Activated CD4-positive, alpha-beta T cell treated with anti-CD3 and anti-CD28 coated beads for 36 hours (primary cell): ENCODE measurements around the gene ZDBF2. TPM values are rescaled to one million over a fixed set of nuclear protein-coding genes. Genes with fewer than 3 reads are reported as not detected.
"Not testable (repeated sequence)": the region's sequence is repeated elsewhere in the genome, so short reads cannot be mapped to it uniquely, and the experiment has no call there.

Experiments
- ATAC-seq: fragments of 200-7000 bp; cut with Tn5 transposase; one replicate; pipeline ENCODE4 v1.10.0; 2021; ENCODE audit warnings: mild to moderate bottlenecking, moderate library complexity
- CTCF ChIA-PET: fragments of 350-600 bp; sonication (Branson Sonifier 250); formaldehyde crosslinking; loops from one replicate; lab custom pipeline; 2021; ENCODE audit warnings: antibody characterized with exemption; lab: Charles Lee
- POLR2A ChIA-PET: fragments of 350-600 bp; sonication (Branson Sonifier 250); formaldehyde crosslinking; loops from one replicate; lab custom pipeline; 2021; ENCODE audit warnings: antibody characterized with exemption, inconsistent platforms; lab: Charles Lee
- DNase-seq: peaks from one replicate; pipeline ENCODE4 v3.0.0-alpha.2; 2020
- H3K27ac Mint-ChIP-seq: one replicate; pipeline ENCODE4 v1.8.0; 2021; ENCODE audit warnings: mixed read lengths
- H3K27me3 Mint-ChIP-seq: one replicate; pipeline ENCODE4 v1.8.0; 2021; ENCODE audit warnings: mixed read lengths
- H3K36me3 Mint-ChIP-seq: one replicate; pipeline ENCODE4 v1.8.0; 2021; ENCODE audit warnings: low read depth, mixed read lengths
- H3K4me1 Mint-ChIP-seq: one replicate; pipeline ENCODE4 v1.8.0; 2021; ENCODE audit warnings: mixed read lengths
- H3K4me3 Mint-ChIP-seq: one replicate; pipeline ENCODE4 v1.8.0; 2021; ENCODE audit warnings: mild to moderate bottlenecking, moderate library complexity, mixed read lengths
- H3K9me3 Mint-ChIP-seq: one replicate; pipeline ENCODE4 v1.8.0; 2021; ENCODE audit warnings: low read depth, mixed read lengths
- intact Hi-C, 2 experiments: fragments of 100-400 bp; cut with DNase I in 1 of 2; cut with micrococcal nuclease in 1 of 2; formaldehyde crosslinking; loops; one replicate each; pipeline versions ENCODE4 v1.14.2 to v1.15.1; 2022 to 2024; cut with DNase I, micrococcal nuclease
- total RNA-seq, 2 experiments: library from RNA; stranded (reverse); gene quantifications; one replicate each; pipeline ENCODE4 v1.2.3, GENCODE V29; 2021

ZDBF2 gene
- 10 to 100 TPM; 11.7 to 13.4 TPM for total RNA-seq

- POLR2A ChIA-PET: interaction anchor here (0.6 kb wide), 2 partner anchors 13 to 885 kb away, joined by 3 to 5 read pairs; no protein-coding TSS in a partner anchor
- Mint-ChIP-seq H3K36me3 (no peaks in the 10 kb centered on the region), H3K27ac (peak within 1 kb of the TSS; percentile 90), H3K4me1 (peaks cover 16% of the 10 kb centered on the region), H3K4me3 (peak within 1 kb of the TSS; percentile 84), H3K27me3 (peaks cover 43% of the 10 kb centered on the region), H3K9me3 (no peaks in the 10 kb centered on the region)
- intact Hi-C loops: loop anchor here (1.0 to 5.0 kb wide), 6 partner anchors 24 to 493 kb away; partner anchors contain the start of genes ADAM23 (in 1 of the 2), EEF1B2 (in 1 of the 2), FASTKD2 (in 1 of the 2) and MDH1B (in 1 of the 2)
- ATAC-seq (peak; percentile 81), DNase-seq (peak; percentile 73)
- CTCF ChIA-PET: interaction anchor here (0.5 to 1.1 kb wide), 3 partner anchors 10 to 80 kb away, joined by 3 to 5 read pairs (median 3); no protein-coding TSS in a partner anchor
Measured at GRCh38 chr2:206274434-206275311, at the start of gene ZDBF2. Gene ZDBF2 (plus strand): TSS chr2:206274663. CDS start chr2:206281850, 7,187 bp downstream.

DNA sequence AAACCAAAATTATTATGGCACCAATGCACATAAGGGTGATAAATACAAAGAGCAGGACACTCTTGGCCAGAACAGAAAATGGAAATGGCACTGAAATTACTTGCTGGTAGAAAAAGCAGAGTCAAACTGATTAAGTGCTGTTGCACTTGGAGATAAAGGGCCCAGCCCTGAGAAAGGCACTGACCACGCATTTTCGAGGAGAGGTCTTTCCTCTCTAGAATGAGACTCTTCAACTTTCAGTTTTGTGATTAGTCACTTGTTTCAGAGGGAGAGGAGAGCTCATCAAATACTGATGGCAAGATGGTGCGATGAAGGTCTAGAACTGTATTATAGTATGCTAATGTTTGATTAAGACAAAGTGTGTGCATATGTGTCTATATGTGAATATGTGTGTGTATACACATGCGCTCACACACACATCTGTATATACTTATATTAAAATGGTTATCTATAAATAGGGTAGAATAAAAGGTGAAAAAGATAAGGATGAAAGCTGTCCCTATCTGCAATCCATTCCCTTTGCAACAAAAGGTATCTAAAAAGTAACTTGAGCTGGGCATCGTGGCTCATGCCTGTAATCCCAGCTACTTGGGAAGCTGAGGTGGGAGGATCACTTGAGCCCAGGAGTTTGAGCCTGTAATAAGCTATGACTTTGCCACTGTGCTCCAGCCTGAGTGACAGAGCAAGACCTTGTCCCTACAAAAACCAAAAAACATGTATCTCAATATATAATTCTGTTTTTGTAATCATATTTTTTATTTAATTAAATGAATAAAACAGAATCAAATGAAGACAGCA is 48.8 kb upstream of the ZDBF2 start:
- H3K4me1 Mint-ChIP-seq: peaks cover 3% of the 10 kb centered on the region
- H3K4me3 Mint-ChIP-seq: no peak overlapping the region
- peak; percentile 53 for ATAC-seq
- H3K9me3 Mint-ChIP-seq: peaks cover 6% of the 10 kb centered on the region
- ChIA-PET POLR2A (no interaction called here), CTCF (interaction anchor here (0.8 kb wide), 1 partner anchor 21 kb away, joined by 4 read pairs; no protein-coding TSS in a partner anchor)
- peak; percentile 24 for DNase-seq
- intact Hi-C loops: no loop called here
- H3K27ac Mint-ChIP-seq: no peak overlapping the region
- no peaks in the 10 kb centered on the region for H3K36me3 Mint-ChIP-seq
- peaks cover 8% of the 10 kb centered on the region for H3K27me3 Mint-ChIP-seq

DNA sequence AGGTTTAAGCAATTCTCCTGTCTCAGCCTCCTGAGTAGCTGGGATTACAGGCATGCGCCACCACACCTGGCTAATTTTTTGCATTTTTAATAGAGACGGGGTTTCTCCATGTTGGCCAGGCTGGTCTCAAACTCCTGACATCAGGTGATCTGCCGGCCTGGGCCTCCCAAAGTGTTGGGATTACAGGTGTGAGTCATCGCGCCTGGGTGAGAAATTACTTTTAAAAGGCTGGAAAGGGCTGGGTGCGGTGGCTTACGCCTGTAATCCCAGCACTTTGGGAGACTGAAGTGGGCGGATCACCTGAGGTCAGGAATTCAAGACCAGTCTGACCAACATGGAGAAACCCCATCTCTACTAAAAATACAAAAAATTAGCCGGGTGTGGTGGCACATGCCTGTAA is 45.8 kb upstream of the ZDBF2 start:
- H3K27me3 Mint-ChIP-seq, H3K36me3 Mint-ChIP-seq, H3K4me3 Mint-ChIP-seq, H3K27ac Mint-ChIP-seq, CTCF ChIA-PET, H3K4me1 Mint-ChIP-seq, intact Hi-C loops, POLR2A ChIA-PET, H3K9me3 Mint-ChIP-seq, ATAC-seq, DNase-seq: not testable (repeated sequence)

DNA sequence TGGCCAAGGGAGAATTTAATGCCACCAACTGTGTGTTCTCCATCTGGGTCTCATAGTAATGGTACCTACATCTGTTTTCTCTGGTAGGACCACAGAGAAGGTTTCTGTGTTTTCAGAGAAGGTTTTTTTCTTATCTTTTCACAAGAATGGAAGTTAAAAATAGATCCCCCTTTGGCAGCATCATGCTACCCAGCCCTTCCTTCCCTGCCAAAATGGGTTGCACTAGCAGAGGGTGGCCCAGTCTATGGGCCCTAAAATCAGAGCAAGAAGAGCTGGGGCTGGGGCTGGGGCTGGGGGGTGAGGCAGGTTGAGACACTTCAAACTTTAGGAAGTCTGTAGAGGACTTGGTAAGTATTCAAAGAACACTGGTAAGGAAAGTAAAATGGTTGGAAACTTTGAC is 44.8 kb upstream of the ZDBF2 start:
- ATAC-seq: no peak
- no peak overlapping the region for H3K4me3 Mint-ChIP-seq
- DNase-seq: no peak
- ChIA-PET CTCF (no interaction called here), POLR2A (no interaction called here)
- H3K27me3 Mint-ChIP-seq: peaks cover 2% of the 10 kb centered on the region
- H3K4me1 Mint-ChIP-seq: peaks cover 9% of the 10 kb centered on the region
- no peak overlapping the region for H3K27ac Mint-ChIP-seq
- H3K36me3 Mint-ChIP-seq: no peaks in the 10 kb centered on the region
- intact Hi-C loops: no loop called here
- H3K9me3 Mint-ChIP-seq: no peaks in the 10 kb centered on the region

- Mint-ChIP-seq H3K9me3 (no peaks in the 10 kb centered on the region), H3K27me3 (peaks cover 2% of the 10 kb centered on the region), H3K36me3 (no peaks in the 10 kb centered on the region), H3K4me1 (peaks cover 9% of the 10 kb centered on the region), H3K27ac (no peak overlapping the region), H3K4me3 (no peak overlapping the region)
- ChIA-PET POLR2A (no interaction called here), CTCF (no interaction called here)
- ATAC-seq: no peak
- intact Hi-C loops: no loop called here
- DNase-seq: no peak
Measured at GRCh38 chr2:206230060-206230762, 44.3 kb upstream of the ZDBF2 start.

GRCh38 chr2:206231669-206232286 is 42.7 kb upstream of the ZDBF2 start:
- intact Hi-C loops: no loop called here
- Mint-ChIP-seq H3K27ac (no peak overlapping the region), H3K9me3 (no peaks in the 10 kb centered on the region), H3K27me3 (peaks cover 2% of the 10 kb centered on the region), H3K4me1 (peaks cover 6% of the 10 kb centered on the region), H3K4me3 (no peak overlapping the region), H3K36me3 (no peaks in the 10 kb centered on the region)
- POLR2A ChIA-PET: no interaction called here
- CTCF ChIA-PET: interaction anchor here (0.6 kb wide), 1 partner anchor 366 kb away, joined by 4 read pairs; no protein-coding TSS in a partner anchor
- DNase-seq: no peak
- no peak for ATAC-seq

- intact Hi-C loops: no loop called here
- DNase-seq (peak; percentile 28), ATAC-seq (no peak)
- Mint-ChIP-seq H3K36me3 (no peaks in the 10 kb centered on the region), H3K27me3 (peaks cover 2% of the 10 kb centered on the region), H3K9me3 (no peaks in the 10 kb centered on the region), H3K27ac (no peak overlapping the region), H3K4me3 (no peak overlapping the region), H3K4me1 (peaks cover 6% of the 10 kb centered on the region)
- CTCF ChIA-PET: interaction anchor here (0.7 kb wide), 2 partner anchors 9 to 554 kb away, joined by 3 to 6 read pairs; no protein-coding TSS in a partner anchor
- POLR2A ChIA-PET: no interaction called here
Measured at GRCh38 chr2:206232287-206233035, 42.0 kb upstream of the ZDBF2 start.

- no peaks in the 10 kb centered on the region for H3K36me3 Mint-ChIP-seq
- ATAC-seq: no peak
- intact Hi-C loops: no loop called here
- no peak overlapping the region for H3K27ac Mint-ChIP-seq
- POLR2A ChIA-PET: no interaction called here
- H3K4me1 Mint-ChIP-seq: no peaks in the 10 kb centered on the region
- no peak for DNase-seq
- no peaks in the 10 kb centered on the region for H3K9me3 Mint-ChIP-seq
- no peak overlapping the region for H3K4me3 Mint-ChIP-seq
- H3K27me3 Mint-ChIP-seq: no peaks in the 10 kb centered on the region
- CTCF ChIA-PET: no interaction called here
Measured at GRCh38 chr2:206239157-206239556, 35.3 kb upstream of the ZDBF2 start.

GRCh38 chr2:206240327-206240726 is 34.1 kb upstream of the ZDBF2 start:
- Mint-ChIP-seq H3K4me1 (no peaks in the 10 kb centered on the region), H3K27me3 (no peaks in the 10 kb centered on the region), H3K4me3 (no peak overlapping the region), H3K27ac (no peak overlapping the region), H3K9me3 (no peaks in the 10 kb centered on the region), H3K36me3 (no peaks in the 10 kb centered on the region)
- ATAC-seq (no peak), DNase-seq (no peak)
- ChIA-PET POLR2A (no interaction called here), CTCF (interaction anchor here (0.6 kb wide), 1 partner anchor 9 kb away, joined by 3 read pairs; no protein-coding TSS in a partner anchor)
- intact Hi-C loops: no loop called here

DNA sequence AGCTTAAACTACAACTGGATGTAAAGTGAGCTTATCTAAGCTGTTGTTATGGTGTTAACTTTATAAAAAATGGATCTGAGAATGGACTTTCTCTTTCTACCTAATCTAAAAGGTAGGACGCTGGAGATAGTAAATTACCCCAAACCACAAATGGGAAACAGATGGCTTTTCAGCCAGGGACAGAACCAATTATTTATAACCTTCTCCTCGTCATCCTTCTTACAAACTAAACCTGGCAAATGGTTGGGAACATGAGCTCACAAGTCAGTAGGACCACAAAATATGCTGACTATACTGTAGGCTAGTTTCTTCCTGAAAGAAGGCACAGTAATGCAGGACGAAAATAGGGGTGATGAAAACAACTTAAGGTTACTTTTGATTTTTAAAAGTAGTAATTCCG is 32.7 kb upstream of the ZDBF2 start:
- POLR2A ChIA-PET: no interaction called here
- H3K27ac Mint-ChIP-seq: no peak overlapping the region
- no peak overlapping the region for H3K4me3 Mint-ChIP-seq
- DNase-seq (no peak), ATAC-seq (no peak)
- H3K36me3 Mint-ChIP-seq: no peaks in the 10 kb centered on the region
- H3K27me3 Mint-ChIP-seq: peaks cover 3% of the 10 kb centered on the region
- H3K4me1 Mint-ChIP-seq: no peaks in the 10 kb centered on the region
- no peaks in the 10 kb centered on the region for H3K9me3 Mint-ChIP-seq
- intact Hi-C loops: no loop called here
- CTCF ChIA-PET: interaction anchor here (0.8 kb wide), 1 partner anchor 9 kb away, joined by 3 read pairs; no protein-coding TSS in a partner anchor
